HK-2 (cell line): Measurements from ENCODE around the gene TCERG1L.

Source experiments
- DNase-seq: peaks from one replicate; pipeline ENCODE4 v3.0.0-alpha.2; 2018; ENCODE audit not compliant: unreplicated experiment

TCERG1L gene

GRCh38 chr10:131067690-131068089, 243.8 kb downstream of the TCERG1L start:
- no peak for DNase-seq

- DNase-seq: no peak
Measured at GRCh38 chr10:131065673-131066305, 245.7 kb downstream of the TCERG1L start.

- no peak for DNase-seq
Measured at GRCh38 chr10:131063311-131063710, 248.2 kb downstream of the TCERG1L start.

GRCh38 chr10:131062621-131063260, 248.8 kb downstream of the TCERG1L start:
- DNase-seq: no peak

- DNase-seq: no peak
Measured at GRCh38 chr10:131061216-131061615, 250.3 kb downstream of the TCERG1L start.

GRCh38 chr10:131059881-131060280, 251.6 kb downstream of the TCERG1L start:
- no peak for DNase-seq

GRCh38 chr10:131058799-131059198, 252.7 kb downstream of the TCERG1L start:
- no peak for DNase-seq

- DNase-seq: no peak
Measured at GRCh38 chr10:131056781-131057180, 254.7 kb downstream of the TCERG1L start.

- DNase-seq: no peak
Measured at GRCh38 chr10:131056091-131056579, 255.4 kb downstream of the TCERG1L start.

GRCh38 chr10:131055437-131055836, 256.1 kb downstream of the TCERG1L start:
- DNase-seq: no peak

GRCh38 chr10:131053192-131053591, 258.3 kb downstream of the TCERG1L start:
- no peak for DNase-seq

GRCh38 chr10:131050162-131050766, 261.3 kb downstream of the TCERG1L start:
- no peak for DNase-seq

GRCh38 chr10:131049016-131049415, 262.5 kb downstream of the TCERG1L start:
- DNase-seq: no peak

GRCh38 chr10:131048606-131049005, 262.9 kb downstream of the TCERG1L start:
- no peak for DNase-seq

GRCh38 chr10:131047501-131047900, 264.0 kb downstream of the TCERG1L start:
- no peak for DNase-seq

GRCh38 chr10:131046194-131046593, 265.3 kb downstream of the TCERG1L start:
- no peak for DNase-seq

GRCh38 chr10:131044379-131045111, 267.0 kb downstream of the TCERG1L start:
- DNase-seq: no peak

- no peak for DNase-seq
Measured at GRCh38 chr10:131043039-131043691, 268.4 kb downstream of the TCERG1L start.
